ENCODE data around the gene XXYLT1. TPM values are rescaled to one million over a fixed set of nuclear protein-coding genes. Genes with fewer than 3 reads are reported as not detected.
"Not testable (repeated sequence)": the region's sequence is repeated elsewhere in the genome, so short reads cannot be mapped to it uniquely, and the experiment has no call there.

Gene XXYLT1
- total RNA-seq, 1 donor from 2014 or later = 25.4 TPM

DNA sequence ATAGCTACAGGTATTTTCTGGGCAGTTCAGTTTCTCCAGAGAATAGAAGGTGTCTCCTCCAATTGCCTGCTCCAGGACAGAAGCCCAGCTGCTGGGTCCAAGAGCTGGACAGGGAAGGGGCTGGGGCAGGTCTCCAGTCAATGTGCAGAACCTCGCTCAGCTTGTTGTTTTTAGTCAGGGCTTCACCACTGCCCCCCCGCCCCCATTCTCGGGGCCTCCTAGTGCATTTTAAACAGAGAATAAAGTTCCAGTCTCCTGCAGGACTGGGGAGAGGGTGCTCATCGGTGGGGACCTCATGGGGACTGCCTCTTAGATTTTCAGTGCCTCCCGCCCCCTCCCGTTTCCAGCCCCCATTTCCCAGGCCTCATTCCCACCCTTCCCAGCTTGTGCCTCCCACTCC lies 216.6 kb downstream of the XXYLT1 start:
- Mint-ChIP-seq H3K4me3 (ENCODE audit: low read depth) (no peak overlapping the region), H3K4me1 (ENCODE audit: low read depth) (no peaks in the 10 kb centered on the region), H3K27me3 (peaks cover 10% of the 10 kb centered on the region), H3K27ac (no peak overlapping the region), H3K36me3 (ENCODE audit: insufficient read depth) (no peaks in the 10 kb centered on the region), H3K9me3 (ENCODE audit: low read depth) (peaks cover 4% of the 10 kb centered on the region)
- no peak for DNase-seq (ENCODE audit: low spot score, unreplicated experiment)
- TF ChIP-seq, protein P1, sequence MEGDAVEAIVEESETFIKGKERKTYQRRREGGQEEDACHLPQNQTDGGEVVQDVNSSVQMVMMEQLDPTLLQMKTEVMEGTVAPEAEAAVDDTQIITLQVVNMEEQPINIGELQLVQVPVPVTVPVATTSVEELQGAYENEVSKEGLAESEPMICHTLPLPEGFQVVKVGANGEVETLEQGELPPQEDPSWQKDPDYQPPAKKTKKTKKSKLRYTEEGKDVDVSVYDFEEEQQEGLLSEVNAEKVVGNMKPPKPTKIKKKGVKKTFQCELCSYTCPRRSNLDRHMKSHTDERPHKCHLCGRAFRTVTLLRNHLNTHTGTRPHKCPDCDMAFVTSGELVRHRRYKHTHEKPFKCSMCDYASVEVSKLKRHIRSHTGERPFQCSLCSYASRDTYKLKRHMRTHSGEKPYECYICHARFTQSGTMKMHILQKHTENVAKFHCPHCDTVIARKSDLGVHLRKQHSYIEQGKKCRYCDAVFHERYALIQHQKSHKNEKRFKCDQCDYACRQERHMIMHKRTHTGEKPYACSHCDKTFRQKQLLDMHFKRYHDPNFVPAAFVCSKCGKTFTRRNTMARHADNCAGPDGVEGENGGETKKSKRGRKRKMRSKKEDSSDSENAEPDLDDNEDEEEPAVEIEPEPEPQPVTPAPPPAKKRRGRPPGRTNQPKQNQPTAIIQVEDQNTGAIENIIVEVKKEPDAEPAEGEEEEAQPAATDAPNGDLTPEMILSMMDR (IDR thresholded peaks at IDR 0.05; ENCODE audit: unreplicated experiment) = no peak

DNA sequence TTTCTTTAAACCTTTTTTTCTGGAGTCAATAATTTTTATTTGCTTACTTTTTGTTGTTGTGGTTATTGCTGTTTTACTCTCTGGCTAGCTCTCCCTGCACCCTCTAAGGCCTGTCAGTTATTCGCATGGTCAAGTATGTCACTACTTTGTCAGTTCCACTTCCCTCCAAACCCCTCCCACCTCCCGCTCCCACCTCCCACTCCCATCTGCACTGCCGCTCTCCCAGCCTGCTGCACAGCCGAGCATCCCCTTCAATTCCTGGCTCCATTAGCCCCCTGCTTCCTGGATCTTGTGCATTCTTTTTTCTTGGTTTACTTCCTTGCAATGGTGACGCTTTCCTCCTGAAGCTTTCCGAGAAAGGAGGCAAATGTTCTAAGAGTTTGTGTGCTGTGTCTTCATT lies 218.0 kb downstream of the XXYLT1 start:
- Mint-ChIP-seq H3K9me3 (ENCODE audit: low read depth) (peaks cover 4% of the 10 kb centered on the region), H3K4me3 (ENCODE audit: low read depth) (no peak overlapping the region), H3K27me3 (peaks cover 13% of the 10 kb centered on the region), H3K36me3 (ENCODE audit: insufficient read depth) (no peaks in the 10 kb centered on the region), H3K27ac (no peak overlapping the region), H3K4me1 (ENCODE audit: low read depth) (no peaks in the 10 kb centered on the region)
- no peak for DNase-seq (ENCODE audit: low spot score, unreplicated experiment)
- TF ChIP-seq, protein P1 (IDR thresholded peaks at IDR 0.05; ENCODE audit: unreplicated experiment) = no peak

DNA sequence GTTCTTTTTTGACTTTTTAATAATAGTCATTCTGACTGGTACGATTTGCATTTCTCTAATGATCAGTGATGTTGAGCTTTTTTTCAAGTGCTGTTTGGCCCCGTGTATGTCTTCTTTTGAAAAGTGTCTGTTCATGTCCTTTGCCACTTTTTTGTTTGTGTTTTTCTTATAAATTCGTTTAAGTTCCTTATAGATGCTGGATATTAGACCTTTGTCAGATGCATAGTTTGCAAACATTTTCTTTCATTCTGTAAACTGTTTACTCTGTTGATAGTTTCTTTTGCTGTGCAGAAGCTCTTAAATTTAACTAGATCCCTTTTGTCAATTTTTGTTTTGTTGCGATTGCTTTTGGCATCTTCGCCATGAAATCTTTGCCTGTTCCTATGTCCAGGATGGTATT lies 220.7 kb downstream of the XXYLT1 start:
- H3K27me3 Mint-ChIP-seq = peaks cover 13% of the 10 kb centered on the region
- not testable (repeated sequence) for H3K27ac Mint-ChIP-seq; H3K4me3 Mint-ChIP-seq (ENCODE audit: low read depth); DNase-seq (ENCODE audit: low spot score, unreplicated experiment); H3K9me3 Mint-ChIP-seq (ENCODE audit: low read depth); H3K36me3 Mint-ChIP-seq (ENCODE audit: insufficient read depth); H3K4me1 Mint-ChIP-seq (ENCODE audit: low read depth)

DNA sequence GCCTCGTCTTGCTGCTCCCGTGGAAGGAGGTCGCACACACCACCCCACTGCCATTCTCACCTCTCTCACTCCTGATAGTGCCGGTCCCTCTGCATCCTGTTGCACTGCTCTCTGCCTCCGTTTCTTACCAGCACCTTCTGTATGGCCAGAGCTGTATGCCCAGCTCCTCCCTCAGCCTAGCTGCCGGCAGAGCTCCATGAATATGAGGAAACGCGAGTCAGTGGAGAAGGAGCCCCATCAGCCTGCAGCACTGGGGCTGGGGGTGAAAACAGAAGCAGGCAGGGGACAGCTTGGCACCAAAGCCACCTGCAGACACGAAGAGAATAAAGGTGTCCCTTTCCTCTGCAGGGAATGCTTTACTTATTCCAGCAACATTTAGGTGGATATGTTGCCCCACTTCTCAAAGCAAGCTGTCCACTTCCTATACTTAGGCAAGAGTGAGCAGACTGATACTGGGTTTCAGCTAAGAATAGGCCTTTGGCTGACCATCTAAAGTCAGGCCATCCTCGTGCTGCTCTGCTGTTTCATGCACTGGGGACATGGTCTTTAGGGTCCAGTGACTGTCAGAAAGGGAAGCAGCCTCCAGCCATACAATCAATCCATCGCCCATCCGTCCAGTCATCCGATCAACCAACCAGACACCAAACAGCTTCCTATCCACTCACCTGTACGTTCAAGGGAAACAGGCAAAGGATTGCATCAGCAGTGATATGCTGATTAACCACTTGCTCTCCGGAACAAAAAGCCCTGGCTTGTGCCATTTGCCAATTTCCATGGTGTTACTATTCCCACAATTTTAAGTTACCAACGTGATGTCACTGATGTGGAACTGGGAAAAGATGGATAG lies 222.7 kb downstream of the XXYLT1 start:
- H3K27me3 Mint-ChIP-seq = peaks cover 19% of the 10 kb centered on the region
- H3K36me3 Mint-ChIP-seq (ENCODE audit: insufficient read depth) = no peaks in the 10 kb centered on the region
- H3K4me1 Mint-ChIP-seq (ENCODE audit: low read depth) = no peaks in the 10 kb centered on the region
- TF ChIP-seq, protein P1 (IDR thresholded peaks at IDR 0.05; ENCODE audit: unreplicated experiment) = no peak
- DNase-seq (ENCODE audit: low spot score, unreplicated experiment) = no peak
- no peak overlapping the region for H3K4me3 Mint-ChIP-seq (ENCODE audit: low read depth)
- H3K9me3 Mint-ChIP-seq (ENCODE audit: low read depth) = peaks cover 3% of the 10 kb centered on the region
- H3K27ac Mint-ChIP-seq = no peak overlapping the region

DNA sequence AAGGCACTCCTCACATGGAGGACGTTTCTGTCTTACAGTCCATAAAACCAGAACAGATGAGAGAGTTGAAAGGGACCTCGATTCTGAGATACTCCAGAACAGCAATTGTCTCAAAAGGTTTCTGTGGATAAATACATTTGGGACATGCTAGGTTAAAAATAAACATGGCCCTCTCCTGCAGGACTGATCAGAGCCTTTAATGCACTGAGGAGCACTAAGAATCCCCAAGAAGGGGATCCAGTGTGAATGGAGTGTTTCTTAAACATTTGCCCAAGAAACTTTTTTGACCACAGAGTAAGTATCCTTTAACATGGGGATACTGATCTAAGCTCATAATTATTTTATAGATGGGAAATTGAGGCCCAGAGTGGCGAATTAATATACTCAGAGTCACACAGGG lies 223.4 kb downstream of the XXYLT1 start:
- no peaks in the 10 kb centered on the region for H3K36me3 Mint-ChIP-seq (ENCODE audit: insufficient read depth)
- H3K4me1 Mint-ChIP-seq (ENCODE audit: low read depth) = peaks cover under 1% of the 10 kb centered on the region
- TF ChIP-seq, protein P1 (IDR thresholded peaks at IDR 0.05; ENCODE audit: unreplicated experiment) = no peak
- no peak for DNase-seq (ENCODE audit: low spot score, unreplicated experiment)
- no peaks in the 10 kb centered on the region for H3K9me3 Mint-ChIP-seq (ENCODE audit: low read depth)
- H3K27ac Mint-ChIP-seq = no peak overlapping the region
- H3K4me3 Mint-ChIP-seq (ENCODE audit: low read depth) = no peak overlapping the region
- H3K27me3 Mint-ChIP-seq = peaks cover 19% of the 10 kb centered on the region

DNA sequence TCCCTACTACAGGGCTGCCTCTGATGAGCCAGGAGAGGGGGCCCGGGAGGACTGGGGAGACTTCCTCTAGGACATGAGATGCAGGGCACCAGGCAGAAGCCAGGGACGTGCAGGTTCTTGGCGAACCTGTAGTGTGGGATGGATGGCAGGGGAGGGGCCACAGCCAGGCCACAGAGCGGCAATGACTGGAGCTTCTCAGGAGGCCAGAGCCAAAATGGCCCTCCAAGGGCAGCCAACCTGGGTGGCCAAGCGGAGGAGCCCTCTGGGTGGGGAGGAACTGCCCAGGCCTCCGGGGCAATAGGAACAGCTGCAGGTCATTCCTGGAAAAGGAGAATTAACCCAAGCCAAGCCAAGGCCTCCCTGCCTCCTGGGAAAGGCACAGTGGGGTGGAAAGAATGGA lies 224.5 kb downstream of the XXYLT1 start:
- no peaks in the 10 kb centered on the region for H3K9me3 Mint-ChIP-seq (ENCODE audit: low read depth)
- no peak overlapping the region for H3K4me3 Mint-ChIP-seq (ENCODE audit: low read depth)
- peaks cover 19% of the 10 kb centered on the region for H3K27me3 Mint-ChIP-seq
- DNase-seq (ENCODE audit: low spot score, unreplicated experiment) = no peak
- peaks cover 3% of the 10 kb centered on the region for H3K4me1 Mint-ChIP-seq (ENCODE audit: low read depth)
- no peak overlapping the region for H3K27ac Mint-ChIP-seq
- TF ChIP-seq, protein P1 (IDR thresholded peaks at IDR 0.05; ENCODE audit: unreplicated experiment) = no peak
- no peaks in the 10 kb centered on the region for H3K36me3 Mint-ChIP-seq (ENCODE audit: insufficient read depth)

Measured in progenitor cell of endocrine pancreas (in vitro differentiated cells).